GM08714 (cell line): ENCODE results near the gene POLR1A.

ENCODE experiments used
- H3K4me3 ChIP-seq: fragments of 200-500 bp; sonication (Bioruptor generic); 2 replicates; pipeline ENCODE4 v1.5.1; 2014; ENCODE audit warnings: mild to moderate bottlenecking, low read length, inconsistent platforms
- ZNF274 ChIP-seq: IDR thresholded peaks from 2 replicates; pipeline ENCODE4 v1.6.1; 2012; ENCODE audit warnings: mild to moderate bottlenecking, low read depth, low read length

The POLR1A gene

GRCh38 chr2:86003104-86003503, 102.6 kb downstream of the POLR1A start:
- TF ChIP-seq ZNF274: no peak
- H3K4me3 ChIP-seq: no peak overlapping the region

- no peak overlapping the region for H3K4me3 ChIP-seq
- no peak for TF ChIP-seq ZNF274
Observed at GRCh38 chr2:86002375-86002774, 103.3 kb downstream of the POLR1A start.

- H3K4me3 ChIP-seq: no peak overlapping the region
- no peak for TF ChIP-seq ZNF274
Observed at GRCh38 chr2:86001326-86001725, 104.4 kb downstream of the POLR1A start.

- no peak for TF ChIP-seq ZNF274
- H3K4me3 ChIP-seq: no peak overlapping the region
Observed at GRCh38 chr2:86000938-86001312, 104.8 kb downstream of the POLR1A start.

GRCh38 chr2:86000131-86000937, 105.4 kb downstream of the POLR1A start:
- no peak overlapping the region for H3K4me3 ChIP-seq

GRCh38 chr2:85999061-85999831, 106.4 kb downstream of the POLR1A start:
- H3K4me3 ChIP-seq: peak overlapping the region; percentile 27; the same call in 1 of the 2 replicates
- no peak for TF ChIP-seq ZNF274

More at GRCh38 chr2:86000131-86000937, 105.4 kb downstream of the POLR1A start:
- no peak for TF ChIP-seq ZNF274

- TF ChIP-seq ZNF274: no peak
- H3K4me3 ChIP-seq: no peak overlapping the region; the same call in 1 of the 2 replicates
Observed at GRCh38 chr2:85998071-85998991, 107.4 kb downstream of the POLR1A start.

- TF ChIP-seq ZNF274: no peak
- H3K4me3 ChIP-seq: no peak overlapping the region
Observed at GRCh38 chr2:85997017-85997970, 108.4 kb downstream of the POLR1A start.

- no peak overlapping the region for H3K4me3 ChIP-seq
- no peak for TF ChIP-seq ZNF274
Observed at GRCh38 chr2:85996591-85996990, 109.1 kb downstream of the POLR1A start.

- TF ChIP-seq ZNF274: no peak
- no peak overlapping the region for H3K4me3 ChIP-seq
Observed at GRCh38 chr2:85995648-85996529, 109.8 kb downstream of the POLR1A start.

GRCh38 chr2:85994897-85995647, 110.6 kb downstream of the POLR1A start:
- no peak overlapping the region for H3K4me3 ChIP-seq
- no peak for TF ChIP-seq ZNF274
